GM19099 (cell line): ENCODE results near the gene ATXN7.

Experiments used
- POLR2A ChIP-seq: IDR thresholded peaks from 3 replicates; pipeline ENCODE4 v1.6.1; 2011; ENCODE audit warnings: low read depth; ENCODE audit not compliant: insufficient read length; ENCODE audit errors: extremely low read depth

ATXN7 gene

DNA sequence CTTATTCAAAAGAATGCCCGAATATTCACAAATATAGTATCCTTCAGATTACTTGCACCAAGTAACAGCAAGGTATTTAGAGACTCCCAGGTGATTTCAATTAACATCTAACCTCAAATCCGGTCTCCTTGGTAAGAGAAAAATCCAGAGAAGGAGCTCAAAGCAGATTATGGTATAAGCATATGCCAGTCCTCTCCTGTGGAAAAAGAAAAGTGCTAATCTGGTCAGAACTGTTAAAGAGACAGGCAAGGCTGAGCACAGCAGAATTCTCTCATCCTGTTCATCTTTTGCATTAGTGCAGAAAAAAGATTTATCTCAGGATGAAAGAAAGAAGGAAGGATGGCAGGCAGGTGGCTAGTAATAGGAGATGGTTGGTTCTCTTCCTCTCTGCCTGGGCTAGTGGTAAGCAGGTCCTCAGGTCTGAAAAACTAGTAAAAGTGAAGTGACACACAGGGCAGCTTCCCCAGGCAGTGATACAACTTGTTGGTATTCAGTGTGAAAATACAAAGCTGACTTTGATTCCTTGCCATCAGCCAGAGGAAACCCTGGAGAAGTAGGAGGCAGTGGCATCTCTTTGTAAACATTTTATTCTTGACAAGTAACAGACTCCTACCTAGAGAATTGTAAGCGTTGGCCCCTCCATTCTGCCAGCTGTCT, 14.2 kb downstream of the ATXN7 start:
- TF ChIP-seq POLR2A: no peak

DNA sequence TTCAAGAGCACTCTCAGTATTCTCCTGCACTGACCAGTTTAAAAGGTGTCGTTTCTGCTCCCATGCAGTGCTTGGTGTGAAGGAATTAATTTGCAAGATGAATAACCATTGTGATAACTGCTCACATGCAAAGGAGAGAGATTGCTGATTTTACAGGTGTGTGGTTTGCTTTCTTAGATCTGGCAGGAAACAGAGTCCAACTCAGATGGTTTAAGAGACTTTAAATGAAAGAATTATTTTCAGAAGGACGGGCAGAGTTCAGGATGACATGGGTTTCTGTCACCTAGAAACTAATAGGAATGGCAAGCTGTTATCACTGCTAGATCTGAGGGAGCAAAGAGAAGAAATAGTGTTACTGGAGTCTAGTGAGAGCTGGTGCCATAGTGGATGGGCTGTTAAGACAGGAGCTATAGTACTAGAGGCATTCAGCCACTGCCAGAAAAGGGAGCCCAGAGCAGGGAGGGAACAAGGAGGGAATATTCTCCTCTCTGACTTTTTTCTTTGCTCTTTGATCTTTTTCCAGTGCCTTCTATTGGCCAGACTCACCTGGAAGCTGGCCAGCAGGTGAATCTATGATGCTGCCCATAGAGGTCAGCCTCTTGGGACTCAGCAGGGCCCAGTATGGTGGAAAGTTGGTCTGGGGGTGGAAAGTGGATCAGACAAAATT, 14.9 kb downstream of the ATXN7 start:
- no peak for TF ChIP-seq POLR2A

DNA sequence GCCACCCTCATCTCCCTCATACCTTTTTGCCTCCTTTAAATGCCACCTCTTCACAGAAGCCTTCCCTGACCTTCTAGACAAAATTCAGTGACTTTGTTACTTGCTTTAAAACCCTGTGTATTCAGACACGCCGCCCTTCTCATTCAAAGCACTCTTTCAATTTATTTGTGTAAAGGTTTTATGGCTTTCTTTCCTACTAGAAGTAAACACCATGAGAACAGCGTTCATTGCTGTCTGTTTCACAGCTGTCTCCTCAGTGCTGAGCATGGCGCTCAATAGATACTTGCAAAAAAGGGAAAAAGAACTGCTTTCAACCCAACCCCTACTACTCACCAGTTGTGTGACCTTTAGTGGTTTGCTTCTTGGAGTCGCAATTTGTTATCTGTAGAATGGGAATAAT, 17.0 kb downstream of the ATXN7 start:
- no peak for TF ChIP-seq POLR2A

DNA sequence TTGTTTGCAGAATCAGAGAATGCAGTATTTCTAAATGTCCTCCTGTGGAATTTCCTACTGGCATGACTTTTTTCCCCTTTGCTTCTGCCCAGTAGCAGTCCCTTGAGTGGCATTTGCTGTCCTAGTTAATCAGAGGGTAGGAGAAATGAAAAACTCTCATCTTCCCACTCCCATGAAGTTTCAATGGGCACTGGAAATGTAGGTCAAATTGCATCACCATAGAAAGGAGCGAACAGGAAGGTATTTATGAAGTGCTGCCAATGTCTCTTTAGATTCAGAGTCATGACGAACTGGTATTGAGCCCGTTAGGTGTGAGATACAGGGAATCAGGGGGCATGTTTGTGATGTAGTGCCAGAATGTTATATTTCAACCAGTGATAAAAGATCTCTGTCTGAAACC, 23.2 kb downstream of the ATXN7 start:
- no peak for TF ChIP-seq POLR2A

DNA sequence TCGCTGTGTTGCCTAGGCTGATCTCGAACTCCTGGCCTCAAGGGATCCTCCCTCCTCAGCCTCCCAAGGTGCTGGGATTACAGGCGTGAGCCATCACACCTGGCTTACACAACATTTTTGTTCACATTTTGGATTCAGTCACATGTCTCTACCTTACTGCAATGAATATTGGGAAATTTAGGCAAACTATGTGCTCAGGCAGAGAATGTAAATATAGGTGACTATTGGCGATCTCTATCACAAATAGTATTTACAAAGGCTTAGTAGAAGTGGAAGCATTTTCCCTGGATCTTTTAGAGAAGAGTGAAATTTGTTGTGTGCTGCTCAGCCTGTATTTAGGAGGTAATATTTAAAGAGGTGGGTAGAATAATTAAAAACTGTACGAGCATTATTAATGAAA, 27.9 kb downstream of the ATXN7 start:
- TF ChIP-seq POLR2A: no peak

DNA sequence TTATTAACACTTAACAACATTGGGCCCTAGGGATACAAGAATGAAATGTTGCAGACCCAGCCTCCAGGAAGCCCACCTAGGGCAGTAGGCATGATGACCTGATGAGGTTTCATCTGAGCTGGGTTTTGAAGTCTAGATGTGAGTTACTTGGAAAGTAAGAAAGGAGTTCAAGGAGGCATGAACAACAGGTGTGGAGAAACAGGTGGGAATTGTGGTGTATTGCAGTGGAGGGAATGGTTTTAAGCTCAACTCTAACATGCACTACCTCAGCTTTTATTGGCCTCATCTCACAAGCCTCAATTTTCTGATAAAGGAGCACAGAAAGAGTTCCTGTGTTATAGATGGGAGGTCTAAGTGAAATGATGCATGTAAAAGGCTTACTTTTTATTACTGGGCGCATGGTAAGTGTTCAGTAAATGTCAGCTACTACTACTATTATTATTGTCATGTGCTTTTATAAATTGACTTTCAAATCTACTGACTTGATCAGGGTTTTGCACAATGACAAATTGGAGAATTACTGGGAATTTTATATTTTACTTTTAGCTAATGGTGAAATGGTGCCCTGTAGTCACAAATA, 29.2 kb downstream of the ATXN7 start:
- no peak for TF ChIP-seq POLR2A

DNA sequence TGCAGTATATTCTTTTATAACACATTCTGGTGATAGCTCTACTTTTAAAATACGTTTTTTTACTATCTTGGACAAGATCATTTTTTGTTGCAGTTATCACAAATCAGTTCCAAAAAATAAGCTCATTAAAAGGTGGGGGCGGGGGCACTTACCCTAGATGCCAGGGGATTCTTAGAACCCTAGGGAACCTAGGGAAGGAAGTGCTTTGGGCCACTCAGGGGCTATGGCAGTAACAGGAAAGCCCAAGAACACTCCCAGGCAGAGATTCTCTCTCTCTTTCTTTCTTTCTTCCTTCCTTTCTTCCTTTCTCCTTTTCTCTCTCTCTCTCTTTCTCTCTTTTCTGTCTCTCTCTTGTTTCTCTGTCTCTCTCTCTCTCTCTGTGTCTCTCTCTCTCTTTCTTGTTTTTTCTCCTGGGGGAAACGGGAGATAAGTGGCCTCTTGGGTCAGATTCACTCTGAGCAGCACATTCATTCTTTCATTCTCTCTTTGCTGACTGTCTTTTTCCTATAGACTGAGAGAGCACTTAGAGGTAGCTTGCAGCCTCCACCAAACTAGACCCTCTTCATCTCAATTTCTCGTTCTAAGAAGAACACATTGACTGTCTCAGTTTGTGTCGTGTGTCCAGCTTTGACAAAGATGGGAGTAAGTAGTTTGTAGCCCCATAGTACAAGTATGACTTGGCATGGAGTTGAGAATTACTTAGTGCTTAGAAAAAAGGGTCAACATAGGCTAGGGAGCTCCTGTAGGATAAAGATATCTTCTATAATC, 31.9 kb downstream of the ATXN7 start:
- no peak for TF ChIP-seq POLR2A

DNA sequence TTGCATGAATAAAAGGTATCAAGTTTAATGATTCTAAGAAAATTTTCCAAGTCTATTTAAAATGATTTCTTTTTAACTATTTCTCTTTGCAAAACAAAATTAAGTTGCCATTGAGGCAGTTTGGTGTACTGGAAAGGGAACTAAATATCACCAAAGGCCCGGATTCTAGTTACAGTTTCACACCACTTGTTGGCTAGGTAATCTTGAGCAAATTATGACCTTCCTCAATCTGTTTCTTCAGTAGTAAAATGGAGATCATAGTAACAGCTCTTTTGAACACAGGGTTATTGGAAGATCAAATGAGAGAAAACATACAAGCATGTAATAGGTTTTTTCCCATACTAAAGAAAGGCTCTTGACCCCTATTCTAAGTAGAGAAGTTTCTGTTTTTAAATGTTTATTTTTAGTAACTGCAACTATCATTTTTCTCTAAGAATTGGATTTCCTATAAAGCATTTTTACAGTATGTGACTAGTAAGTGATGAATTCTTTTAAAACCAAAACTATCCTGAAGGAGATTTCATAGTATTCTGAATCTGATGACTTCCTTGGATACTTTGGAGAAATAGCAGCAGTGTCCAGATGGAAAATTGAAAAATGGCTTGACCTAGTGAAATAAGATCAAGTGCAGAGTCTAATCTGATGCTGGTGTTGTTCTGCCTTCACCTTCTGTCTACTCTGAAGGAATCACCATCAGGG, 32.8 kb downstream of the ATXN7 start:
- TF ChIP-seq POLR2A: no peak

DNA sequence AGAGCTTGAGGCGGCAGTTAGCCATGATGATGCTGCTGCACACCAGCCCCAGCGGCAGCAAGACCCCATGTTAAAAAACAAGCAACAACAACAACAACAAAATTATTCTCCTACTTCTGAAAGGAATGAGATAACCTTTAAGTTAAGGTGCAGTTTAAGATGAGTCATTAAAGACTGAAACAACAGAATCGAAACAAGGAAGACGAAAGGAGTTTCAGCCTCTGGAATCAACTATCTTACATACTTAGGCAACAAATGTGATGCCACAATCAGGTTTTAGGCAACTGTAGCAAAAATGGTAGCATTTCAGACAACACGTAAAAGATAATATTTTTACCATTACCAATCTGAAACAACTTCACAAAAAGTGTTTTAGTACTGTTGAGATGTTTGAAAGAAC, 36.3 kb downstream of the ATXN7 start:
- no peak for TF ChIP-seq POLR2A

DNA sequence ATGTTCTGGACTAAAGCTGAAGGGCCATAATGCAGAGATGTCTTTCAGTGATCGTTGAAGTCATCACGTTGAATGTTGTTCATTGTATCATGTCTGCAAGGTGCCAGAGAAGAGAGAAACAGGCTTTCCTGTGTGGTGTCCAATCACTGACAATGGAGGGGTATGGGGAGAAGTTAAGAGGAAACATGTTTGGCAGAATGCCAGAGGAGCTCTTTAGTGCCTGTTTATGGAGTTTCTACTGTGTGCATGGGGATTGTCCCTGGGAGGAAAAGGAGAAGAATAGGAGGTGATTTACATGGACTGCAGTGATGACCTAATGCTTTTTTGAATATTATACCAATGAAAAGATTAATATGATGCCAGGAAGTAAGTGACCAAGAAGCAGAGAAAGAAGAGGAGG, 36.8 kb downstream of the ATXN7 start:
- no peak for TF ChIP-seq POLR2A

DNA sequence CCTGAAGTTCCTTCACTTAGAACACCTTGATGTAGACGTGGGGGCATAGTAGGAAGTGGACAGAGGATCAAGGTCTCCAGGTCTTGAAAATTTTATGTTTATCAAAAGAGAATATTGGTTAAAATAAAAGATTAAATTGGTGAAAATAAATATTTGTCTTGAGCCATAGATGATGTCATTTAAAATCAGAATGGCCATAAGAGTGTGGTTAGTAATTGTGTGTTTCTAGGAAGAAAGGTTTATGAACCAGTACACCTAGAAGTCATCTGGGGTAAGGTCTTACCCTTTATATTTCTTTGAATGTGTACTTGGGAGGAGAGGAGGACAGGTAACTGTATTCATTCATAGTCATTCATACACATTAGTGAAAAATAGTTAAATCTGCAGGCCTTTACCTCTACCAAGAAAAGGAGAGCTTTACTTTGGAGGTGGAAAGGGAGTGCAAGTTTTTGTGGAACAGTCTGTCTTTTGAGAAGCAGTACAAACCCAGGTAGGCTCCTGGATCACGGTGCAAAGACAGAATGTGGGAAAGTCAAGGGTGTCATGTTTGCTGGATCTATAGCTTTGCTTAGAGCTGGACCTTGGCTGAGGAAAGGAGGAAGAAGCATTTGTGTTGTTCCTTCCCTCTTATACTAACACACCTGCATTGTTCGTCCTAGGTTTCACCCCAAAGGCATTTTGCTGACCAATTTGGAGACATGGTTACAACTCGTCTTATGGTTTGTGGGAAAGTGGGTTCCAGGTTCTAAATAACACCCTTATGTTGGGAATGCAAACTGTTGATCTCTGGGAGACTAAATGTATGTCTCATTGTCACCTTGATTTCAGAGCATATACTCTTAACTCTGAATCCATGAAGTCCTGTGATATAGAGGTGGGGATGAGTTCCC, 42.3 kb downstream of the ATXN7 start:
- TF ChIP-seq POLR2A: no peak

DNA sequence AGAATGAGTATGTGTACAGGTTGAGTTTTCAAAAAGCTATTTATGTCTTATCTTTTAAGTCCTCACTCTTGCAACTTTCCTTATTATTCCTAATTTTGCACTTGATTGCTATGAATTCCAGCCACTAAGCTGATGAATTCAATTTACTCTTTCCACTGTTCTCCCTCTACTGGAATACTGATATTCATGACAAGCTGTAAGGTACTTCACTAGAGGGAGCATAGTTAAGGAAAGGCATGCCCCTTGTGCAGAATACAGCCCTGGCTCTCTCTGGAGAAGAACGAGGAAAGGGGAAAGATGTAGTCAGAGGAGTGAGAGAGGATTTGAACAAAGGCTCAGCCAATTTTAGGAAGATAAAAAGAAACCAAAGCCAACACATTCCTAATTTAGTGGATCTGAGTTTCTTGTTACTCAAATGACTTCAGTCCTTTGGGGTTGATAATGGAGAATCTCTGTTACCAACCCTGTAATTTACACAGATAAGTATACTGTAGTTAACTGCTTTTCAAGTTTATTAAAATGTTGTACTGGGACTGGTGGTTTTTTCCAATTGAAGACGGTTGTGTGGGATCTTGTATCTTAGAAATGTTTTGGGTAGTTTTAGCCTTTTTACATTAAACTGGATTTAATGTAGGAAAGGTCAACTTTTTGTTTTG, 44.5 kb downstream of the ATXN7 start:
- TF ChIP-seq POLR2A: no peak

DNA sequence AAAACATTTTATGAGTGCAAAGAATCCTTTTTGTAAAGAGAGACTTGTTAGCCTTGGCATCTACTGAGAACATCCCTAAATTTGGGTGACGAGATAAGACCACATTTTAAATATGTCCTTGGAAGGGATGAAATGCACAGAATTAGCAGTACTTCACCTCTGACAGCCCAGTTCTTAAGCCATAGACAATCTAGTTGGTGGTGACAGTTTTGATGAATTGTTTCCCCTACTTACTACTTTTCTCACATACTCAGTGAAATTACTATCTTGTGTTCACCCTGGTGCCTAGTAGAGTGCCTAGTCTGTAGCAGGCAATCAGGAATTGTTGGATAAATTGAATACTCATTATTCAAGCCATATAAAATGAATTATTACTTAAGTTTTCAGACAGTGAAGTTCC, 45.1 kb downstream of the ATXN7 start:
- no peak for TF ChIP-seq POLR2A

DNA sequence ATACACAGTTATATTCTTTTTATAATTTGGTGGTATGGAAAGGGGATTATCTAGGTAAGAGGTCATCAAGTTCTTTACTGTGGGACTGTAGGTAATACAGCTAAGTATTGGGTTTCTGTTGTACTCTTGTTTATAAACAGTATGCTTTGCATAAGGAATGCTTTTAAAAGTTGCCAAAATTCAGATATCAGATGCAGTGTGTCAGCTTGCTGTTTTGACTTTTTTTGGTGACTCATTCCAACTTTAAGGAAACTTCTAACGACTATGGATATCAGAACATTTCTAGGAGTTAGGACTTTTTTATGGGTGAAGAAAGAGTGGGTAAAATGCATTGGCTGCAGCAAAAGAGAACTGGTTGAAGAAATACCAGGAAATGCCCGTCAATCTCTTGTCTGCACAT, 45.8 kb downstream of the ATXN7 start:
- no peak for TF ChIP-seq POLR2A
